GM23248 (cell line): ENCODE data around the gene MGMT.

Experiments
- EZH2 ChIP-seq: fragments of 200-600 bp; sonication (generic); IDR thresholded peaks from 2 replicates; pipeline ENCODE4 v1.6.1; 2018; ENCODE audit warnings: antibody characterized with exemption, mild to moderate bottlenecking; ENCODE audit not compliant: insufficient read depth, poor library complexity, severe bottlenecking
- EZH2phosphoT487 ChIP-seq: fragments of 200-600 bp; sonication (generic); IDR thresholded peaks from 2 replicates; pipeline ENCODE4 v1.6.1; 2018; ENCODE audit warnings: antibody characterized with exemption, moderate library complexity, mild to moderate bottlenecking, low read depth; ENCODE audit not compliant: insufficient read depth

DNA sequence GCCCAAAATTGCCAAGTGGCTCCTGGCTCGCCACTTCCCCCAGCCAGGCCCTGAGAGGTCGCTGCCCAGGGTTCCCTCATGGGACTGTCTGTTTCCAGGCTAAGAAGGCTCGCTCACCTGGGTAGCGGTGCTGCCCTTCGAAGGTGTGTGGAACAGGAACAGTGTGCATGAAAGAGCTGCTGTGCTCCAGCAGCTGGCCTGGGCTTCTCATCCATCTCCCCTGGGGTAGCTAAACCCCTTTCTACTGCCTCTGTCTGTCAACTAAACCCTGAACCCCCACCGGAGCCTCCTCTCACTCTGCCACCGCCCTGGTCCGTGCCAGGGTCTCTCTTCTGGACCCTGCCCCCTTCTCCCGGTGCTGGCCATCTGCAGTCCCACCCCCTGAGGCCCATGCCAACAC lies 344.2 kb downstream of the MGMT start:
- TF ChIP-seq EZH2 (no peak), EZH2phosphoT487 (no peak)
